Measurements from ENCODE around the gene PTCH2.

DNA sequence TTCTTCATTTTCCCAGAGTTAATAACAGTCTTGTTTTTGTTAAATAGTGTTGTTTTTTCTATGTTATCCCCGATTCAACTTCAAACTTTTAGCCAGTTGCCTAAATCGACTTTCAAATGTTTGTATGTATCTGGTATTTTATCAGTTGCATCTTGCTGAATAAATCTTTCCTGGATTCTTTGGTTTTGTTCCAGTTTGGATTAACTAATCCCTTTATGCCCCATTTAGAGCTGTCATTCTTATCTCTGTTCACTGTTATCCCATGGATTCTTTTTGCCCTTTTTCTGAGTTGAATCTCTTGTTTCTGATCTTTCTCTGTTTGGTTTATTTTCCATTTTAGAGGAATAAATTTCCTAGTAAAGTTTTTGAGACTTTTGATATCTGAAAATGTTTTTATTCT, 31.1 kb upstream of the PTCH2 start:
- TF ChIP-seq ZNF24 (tag by site-specific recombination; IDR thresholded peaks at IDR 0.05) = no peak
- TF ChIP-seq, protein P1, sequence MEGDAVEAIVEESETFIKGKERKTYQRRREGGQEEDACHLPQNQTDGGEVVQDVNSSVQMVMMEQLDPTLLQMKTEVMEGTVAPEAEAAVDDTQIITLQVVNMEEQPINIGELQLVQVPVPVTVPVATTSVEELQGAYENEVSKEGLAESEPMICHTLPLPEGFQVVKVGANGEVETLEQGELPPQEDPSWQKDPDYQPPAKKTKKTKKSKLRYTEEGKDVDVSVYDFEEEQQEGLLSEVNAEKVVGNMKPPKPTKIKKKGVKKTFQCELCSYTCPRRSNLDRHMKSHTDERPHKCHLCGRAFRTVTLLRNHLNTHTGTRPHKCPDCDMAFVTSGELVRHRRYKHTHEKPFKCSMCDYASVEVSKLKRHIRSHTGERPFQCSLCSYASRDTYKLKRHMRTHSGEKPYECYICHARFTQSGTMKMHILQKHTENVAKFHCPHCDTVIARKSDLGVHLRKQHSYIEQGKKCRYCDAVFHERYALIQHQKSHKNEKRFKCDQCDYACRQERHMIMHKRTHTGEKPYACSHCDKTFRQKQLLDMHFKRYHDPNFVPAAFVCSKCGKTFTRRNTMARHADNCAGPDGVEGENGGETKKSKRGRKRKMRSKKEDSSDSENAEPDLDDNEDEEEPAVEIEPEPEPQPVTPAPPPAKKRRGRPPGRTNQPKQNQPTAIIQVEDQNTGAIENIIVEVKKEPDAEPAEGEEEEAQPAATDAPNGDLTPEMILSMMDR (tag by site-specific recombination; IDR thresholded peaks at IDR 0.05) = no peak
- no peak for TF ChIP-seq GLI4 (tag by site-specific recombination; IDR thresholded peaks at IDR 0.05)
- TF ChIP-seq YY1 (tag by site-specific recombination; IDR thresholded peaks at IDR 0.05) = no peak
- no peak for TF ChIP-seq ZBTB8A (tag by site-specific recombination; IDR thresholded peaks at IDR 0.05)
- no peak for TF ChIP-seq KLF9 (tag by site-specific recombination; IDR thresholded peaks at IDR 0.05; ENCODE audit: low read depth)

Measured in HEK293 (cell line).